Heart left ventricle (tissue), 16 donors: ENCODE data around the gene GSC. TPM values are rescaled to one million over a fixed set of nuclear protein-coding genes. Genes with fewer than 3 reads are reported as not detected.

Experiments
- ATAC-seq, 4 donors: fragments of 200-7000 bp; cut with Tn5 transposase; one replicate each; pipeline ENCODE4 v1.9.1; 2020 to 2022; ENCODE audit warnings: moderate library complexity in 4 of 4, mild to moderate bottlenecking in 3 of 4, moderate number of reproducible peaks in 1 of 4
- DNase-seq, 5 donors: peaks; one replicate each; pipeline ENCODE4 v3.0.0-alpha.2; 2020
- H3K27ac ChIP-seq, 12 donors: fragments of 200-600 bp; sonication (generic) in 4 of 12; one replicate each; pipeline versions ENCODE4 v1.5.0 to v1.8.0; 2016 to 2022; ENCODE audit warnings: mild to moderate bottlenecking in 2 of 12
- H3K27me3 ChIP-seq, 9 donors: fragments of 200-600 bp; sonication (generic) in 2 of 9; one replicate each; pipeline versions ENCODE4 v1.5.1 to v1.8.0; 2016 to 2022; ENCODE audit warnings: mild to moderate bottlenecking in 3 of 9
- H3K36me3 ChIP-seq, 9 donors: fragments of 200-600 bp; sonication (generic) in 2 of 9; one replicate each; pipeline versions ENCODE4 v1.5.0 to v1.8.0; 2018 to 2022; ENCODE audit warnings: mild to moderate bottlenecking in 2 of 9
- H3K4me1 ChIP-seq, 12 donors: fragments of 200-600 bp; sonication (generic) in 4 of 12; one replicate each; pipeline versions ENCODE4 v1.5.0 to v1.8.0; 2016 to 2022; ENCODE audit warnings: mild to moderate bottlenecking in 3 of 12
- H3K4me3 ChIP-seq, 12 donors: fragments of 200-600 bp; sonication (generic) in 4 of 12; one replicate each; pipeline versions ENCODE4 v1.5.0 to v1.8.0; 2017 to 2022; ENCODE audit warnings: mild to moderate bottlenecking in 9 of 12, moderate library complexity in 4 of 12
- H3K9me3 ChIP-seq, 12 donors: fragments of 200-600 bp; sonication (generic) in 4 of 12; one replicate each; pipeline versions ENCODE4 v1.5.0 to v1.8.0; 2016 to 2022; ENCODE audit warnings: mild to moderate bottlenecking in 1 of 12
- CTCF ChIP-seq, 12 donors: fragments of 200-600 bp; sonication (generic) in 4 of 12; IDR thresholded peaks; one replicate each; pipeline versions ENCODE4 v1.5.0 to v1.8.0; 2018 to 2022; ENCODE audit warnings: antibody characterized with exemption in 12 of 12, mild to moderate bottlenecking in 5 of 12
- POLR2A ChIP-seq, 2 donors: fragments of 450-650 bp; IDR thresholded peaks; one replicate each; pipeline ENCODE4 v1.6.1; 2017; ENCODE audit warnings: antibody characterized with exemption in 2 of 2, mild to moderate bottlenecking in 2 of 2, moderate library complexity in 2 of 2
- WGBS, 4 donors: extraction: QIAGEN DNeasy Blood & Tissue Kit in 2 of 4; methylation state at CpG; one replicate each; pipeline versions ENCODE4 v1.1.5 to v1.1.7; 2013 to 2018; 5-methylcytosine and 5-hydroxymethylcytosine counted together
- intact Hi-C, 10 donors: fragments of 100-400 bp; cut with DNase I; formaldehyde crosslinking; loops; one replicate each; pipeline versions ENCODE4 v1.11.1 to v1.14.2; 2022
- polyA plus RNA-seq, 2 donors: library from polyadenylated mRNA; stranded (reverse); fragments of 200-250 nt; gene quantifications; one replicate each; pipeline ENCODE4 v1.2.3, GENCODE V29; 2013
- total RNA-seq, 9 donors: library from RNA; depleted of rRNA in 2 of 9; stranded (reverse); fragments of >200 nt in 2 of 9; fragmentation: NEBNext Ultra II Directional in 3 of 9; extraction: Animal tissue kit (Norgen Biotek cat#: 25700) in 3 of 9; gene quantifications; one replicate each; pipeline versions ENCODE4 v1.1.0 to v1.2.4, GENCODE V29; 2016 to 2023
- donor health status: ischemic (EF 13 %, LVEDD 7.1; RV severe dilation, severe dysfunction).
- donor health status: healthy with polysubstance abuse.
- donor health status: DM: no; HTN: yes; CAD: no.
- donor health status: DM: no; HTN: no; CAD: no.
- donor health status: ischemic (EF 25% LVEDD 6.9; RV normal size, moderate dysfunction).
- donor health status: ischemic (EF 25% LVEDD 5.7; RV mildly dilated, moderate dysfunction).
- donor health status: healthy.
- donor health status: DM: yes; HTN: yes; CAD: no.
- donor health status: ischemic (EF 35%, LVEDD 5.7; RV mildly dilated, moderate dysfunction).
- donor health status: nonischemic (EF 11% LVEDD 7.7; RV severe dilation, severe dysfunction).
- donor health status: DM: yes; HTN: yes; CAD: no.
- donor health status: PGD.
- donor health status: ischemic (EF 29% LVEDD 5.4; RV normal size, mild dysfunction).
- donor health status: nonischemic (EF 23%, LVEDD 6.1; RV moderate dilation, normal function).

Gene GSC
- total and polyA plus RNA-seq, 11 donors, result 0.15 to 1.3 (median 0.34) TPM; not detected in 5

- H3K4me3 ChIP-seq, result no peak overlapping the region
- TF ChIP-seq CTCF (IDR thresholded peaks at IDR 0.05) (no peak), POLR2A (IDR thresholded peaks at IDR 0.05) (no peak)
- 7 to 13% (median 10%) methylated on average over 11 of the region's 11 CpGs for WGBS, 4 donors
- ATAC-seq (no peak), DNase-seq (no peak)
- peaks cover 0 to 32% (median 4%) of the 10 kb centered on the region in 12 donors for H3K4me1 ChIP-seq
- H3K9me3 ChIP-seq, result no peaks in the 10 kb centered on the region
- no peak overlapping the region for H3K27ac ChIP-seq
- intact Hi-C loops, result no loop called here
- H3K27me3 ChIP-seq, result peaks cover 58 to 99% (median 90%) of the 10 kb centered on the region in 9 donors
- H3K36me3 ChIP-seq, result no peaks in the 10 kb centered on the region
Observed at GRCh38 chr14:94774344-94775090, 4.6 kb upstream of the GSC start.

GRCh38 chr14:94773655-94774343 is 3.9 kb upstream of the GSC start:
- Histone ChIP-seq H3K9me3 (no peaks in the 10 kb centered on the region), H3K36me3 (no peaks in the 10 kb centered on the region), H3K27me3 (peaks cover 65 to 99% (median 93%) of the 10 kb centered on the region in 9 donors), H3K27ac (no peak overlapping the region), H3K4me1 (peaks cover 0 to 39% (median 10%) of the 10 kb centered on the region in 12 donors), H3K4me3 (no peak overlapping the region)
- 5 to 8% (median 7%) methylated on average over 29 to 36 of the region's 36 CpGs for WGBS, 4 donors
- DNase-seq (no peak), ATAC-seq (no peak)
- intact Hi-C loops, result no loop called here
- no peak for TF ChIP-seq POLR2A (IDR thresholded peaks at IDR 0.05)
- peak in 1 of 12 donors; percentile 4 for TF ChIP-seq CTCF (IDR thresholded peaks at IDR 0.05)

GRCh38 chr14:94773061-94773648 is 3.2 kb upstream of the GSC start:
- peaks cover 67 to 99% (median 93%) of the 10 kb centered on the region in 9 donors for H3K27me3 ChIP-seq
- peaks cover 0 to 46% (median 16%) of the 10 kb centered on the region in 12 donors for H3K4me1 ChIP-seq
- no peak overlapping the region for H3K27ac ChIP-seq
- no peaks in the 10 kb centered on the region for H3K36me3 ChIP-seq
- TF ChIP-seq CTCF (IDR thresholded peaks at IDR 0.05), result no peak
- no peak for TF ChIP-seq POLR2A (IDR thresholded peaks at IDR 0.05)
- DNase-seq, result no peak
- no peak overlapping the region for H3K4me3 ChIP-seq
- H3K9me3 ChIP-seq, result no peaks in the 10 kb centered on the region
- intact Hi-C loops, result no loop called here
- ATAC-seq, result no peak
- WGBS, 4 donors, result 5 to 10% (median 7%) methylated on average over 31 to 42 of the region's 42 CpGs

- no peaks in the 10 kb centered on the region for H3K9me3 ChIP-seq
- ATAC-seq, result no peak
- DNase-seq, result no peak
- peaks cover 72 to 99% (median 98%) of the 10 kb centered on the region in 9 donors for H3K27me3 ChIP-seq
- WGBS, 4 donors, result 13 to 23% (median 15%) methylated on average over 8 of the region's 8 CpGs
- no peak overlapping the region for H3K4me3 ChIP-seq
- no peaks in the 10 kb centered on the region for H3K36me3 ChIP-seq
- TF ChIP-seq CTCF (IDR thresholded peaks at IDR 0.05), result no peak
- TF ChIP-seq POLR2A (IDR thresholded peaks at IDR 0.05), result no peak
- H3K27ac ChIP-seq, result no peak overlapping the region
- H3K4me1 ChIP-seq, result peaks cover 0 to 47% (median 16%) of the 10 kb centered on the region in 12 donors
- intact Hi-C loops, result no loop called here
Observed at GRCh38 chr14:94772548-94772947, 2.6 kb upstream of the GSC start.
